Stimulated activated CD8-positive, alpha-beta memory T cell treated with anti-CD3 and anti-CD28 coated beads, Interleukin-2, amount 100 ng/mL, for 48 hours (primary cell): Measurements from ENCODE around the gene HDAC4.

ENCODE experiments used
- DNase-seq, 2 donors: peaks; one replicate each; pipeline ENCODE4 v3.0.0-alpha.2; 2020; ENCODE audit warnings: low read depth in 2 of 2

The HDAC4 gene

GRCh38 chr2:239429473-239430350 lies 28.9 kb upstream of the HDAC4 start:
- no peak for DNase-seq

- no peak for DNase-seq
These were observed 24.8 kb upstream of the HDAC4 start for GRCh38 chr2:239425631-239426030.

DNA sequence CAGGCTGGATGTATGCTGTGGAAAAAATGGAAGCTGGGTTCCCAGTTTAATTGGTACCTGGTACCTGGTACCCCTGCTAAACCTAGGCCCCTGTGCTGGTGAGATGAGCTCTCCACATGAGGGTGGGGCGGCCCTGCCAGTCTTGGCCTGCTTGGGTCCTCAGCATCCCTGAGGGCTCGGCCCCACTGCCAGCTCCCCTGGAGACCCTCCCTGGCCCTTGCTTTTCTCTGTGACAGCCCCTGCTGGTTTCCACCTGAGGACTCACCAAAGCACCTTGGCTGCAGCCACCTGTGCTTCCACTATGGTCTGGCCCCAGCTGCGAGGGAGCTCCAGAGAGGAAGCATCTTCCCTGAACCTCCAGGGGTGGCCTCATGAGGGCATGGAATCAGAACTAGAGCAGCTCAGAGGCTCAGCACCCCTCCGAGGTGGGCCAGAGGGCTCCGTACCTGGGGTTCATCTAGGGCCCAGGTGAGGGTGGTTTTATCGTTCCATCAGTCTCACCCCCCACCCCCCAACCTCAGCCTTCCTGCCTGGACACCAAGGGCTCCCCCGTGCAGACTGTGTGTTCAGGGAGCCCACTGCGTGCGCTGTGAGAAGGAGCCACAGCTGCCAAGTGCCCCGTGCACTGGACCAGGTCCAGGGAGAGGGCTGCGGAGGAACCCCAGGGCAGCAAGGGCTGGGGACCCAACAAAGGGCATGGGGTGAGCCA lies 23.7 kb upstream of the HDAC4 start:
- DNase-seq: no peak

DNA sequence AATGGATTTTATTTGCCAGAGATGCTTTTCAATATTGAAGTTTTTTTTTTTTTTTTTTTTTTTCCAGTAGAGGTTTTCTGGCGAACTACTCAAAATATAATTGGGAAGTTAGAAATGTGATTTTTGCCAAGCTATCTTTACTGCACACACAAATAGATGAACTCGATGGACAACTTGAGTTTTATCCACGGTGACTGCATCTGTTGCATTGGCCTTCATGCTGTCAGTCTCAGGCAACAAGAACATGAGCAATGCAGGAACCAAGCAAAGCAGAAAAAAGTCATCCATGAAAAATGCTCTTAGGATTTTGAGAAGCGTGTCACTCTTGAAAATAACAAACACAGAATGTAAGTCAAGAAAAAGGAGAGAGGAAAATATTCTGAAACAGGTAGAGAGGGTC lies 22.7 kb upstream of the HDAC4 start:
- no peak for DNase-seq

DNA sequence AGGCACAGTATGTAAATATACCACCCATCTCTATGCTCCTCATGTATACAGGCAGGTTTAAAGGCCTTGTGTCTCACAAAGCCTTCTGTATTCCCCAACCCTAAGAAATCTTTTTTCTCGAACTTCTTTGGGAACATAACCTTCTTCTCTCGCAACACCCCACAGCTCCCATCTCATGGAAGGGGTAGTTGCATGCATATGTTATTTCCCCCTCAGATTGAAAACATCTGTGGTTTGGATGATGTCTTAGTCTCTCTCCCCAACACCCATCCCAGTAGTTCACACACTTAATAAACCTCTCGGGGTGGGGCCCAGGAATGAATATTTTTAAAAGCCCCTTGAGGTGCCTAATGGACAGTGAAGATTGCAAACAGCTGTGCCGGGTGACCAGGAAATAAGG lies 21.0 kb upstream of the HDAC4 start:
- DNase-seq: no peak

DNA sequence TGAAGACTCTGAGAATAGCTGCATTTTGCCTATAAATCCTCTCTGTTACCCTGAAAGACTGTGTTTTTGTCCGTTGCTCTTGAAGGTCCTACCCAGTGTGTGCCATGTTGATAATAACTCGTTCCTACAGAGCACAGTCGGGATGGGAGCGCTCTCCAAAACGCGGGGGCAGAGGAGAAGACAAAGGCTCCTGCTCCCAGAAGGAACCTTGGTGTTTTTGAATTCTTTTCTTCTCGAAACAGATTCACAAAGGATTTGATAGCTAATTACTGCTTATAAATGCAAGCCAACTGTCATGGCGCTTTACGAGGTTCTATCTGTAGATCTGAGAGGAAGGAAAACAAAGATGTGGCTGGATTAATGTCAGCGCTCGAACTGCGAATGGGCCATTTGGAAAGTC lies 19.3 kb upstream of the HDAC4 start:
- DNase-seq: no peak

- DNase-seq: no peak
These were observed 18.1 kb upstream of the HDAC4 start for GRCh38 chr2:239418918-239419317.

- DNase-seq: no peak
These were observed 12.2 kb upstream of the HDAC4 start for GRCh38 chr2:239412905-239413603.

- no peak for DNase-seq
These were observed 10.9 kb upstream of the HDAC4 start for GRCh38 chr2:239411549-239412319.

GRCh38 chr2:239411117-239411516 lies 10.3 kb upstream of the HDAC4 start:
- no peak for DNase-seq

DNA sequence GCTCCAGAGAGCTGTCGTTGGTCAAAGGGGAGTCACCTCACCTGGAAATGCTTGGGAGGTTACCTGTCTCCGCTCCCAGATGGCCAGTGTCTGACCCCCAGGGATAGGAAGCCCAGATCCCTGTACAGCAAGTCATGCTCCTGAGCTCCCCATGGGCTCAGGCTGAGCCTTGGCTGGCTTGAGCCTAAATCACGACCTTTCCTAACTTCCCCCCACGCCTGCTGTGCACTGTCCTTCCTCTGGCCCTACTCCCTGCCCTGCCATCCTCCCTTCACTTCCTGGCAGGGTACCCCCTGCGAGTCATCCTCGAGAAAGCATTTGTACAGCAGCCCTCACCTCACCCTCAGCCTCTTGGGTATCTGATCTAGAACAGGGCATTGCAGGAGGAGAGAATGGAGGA lies 9.2 kb upstream of the HDAC4 start:
- no peak for DNase-seq

GRCh38 chr2:239407112-239407511 lies 6.3 kb upstream of the HDAC4 start:
- no peak for DNase-seq

GRCh38 chr2:239406316-239406995 lies 5.6 kb upstream of the HDAC4 start:
- DNase-seq: no peak

- DNase-seq: no peak
These were observed 4.3 kb upstream of the HDAC4 start for GRCh38 chr2:239405071-239405470.

DNA sequence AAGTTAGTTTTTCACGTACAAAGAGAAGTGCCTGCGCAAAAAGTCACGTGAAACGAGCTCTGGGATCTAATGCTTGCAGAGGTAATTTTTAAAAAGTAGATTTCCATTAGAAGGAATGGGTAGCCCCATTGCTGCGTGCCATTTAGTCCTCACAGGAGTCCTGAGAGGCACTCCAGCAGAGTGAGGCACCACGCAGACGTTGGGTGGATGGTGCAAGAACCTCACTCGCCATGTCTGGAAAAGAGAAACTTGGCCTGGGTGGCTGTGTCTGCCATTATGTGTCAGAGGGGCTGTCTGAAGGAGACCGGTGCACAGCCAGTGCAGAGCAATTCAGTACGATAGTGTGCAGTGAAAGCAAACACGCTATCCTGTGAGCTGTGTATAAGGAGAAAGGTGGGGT lies 1.8 kb upstream of the HDAC4 start:
- DNase-seq: no peak

- peak; percentile 37 to 41 for DNase-seq
These were observed 1.0 kb upstream of the HDAC4 start for GRCh38 chr2:239401881-239402233.

DNA sequence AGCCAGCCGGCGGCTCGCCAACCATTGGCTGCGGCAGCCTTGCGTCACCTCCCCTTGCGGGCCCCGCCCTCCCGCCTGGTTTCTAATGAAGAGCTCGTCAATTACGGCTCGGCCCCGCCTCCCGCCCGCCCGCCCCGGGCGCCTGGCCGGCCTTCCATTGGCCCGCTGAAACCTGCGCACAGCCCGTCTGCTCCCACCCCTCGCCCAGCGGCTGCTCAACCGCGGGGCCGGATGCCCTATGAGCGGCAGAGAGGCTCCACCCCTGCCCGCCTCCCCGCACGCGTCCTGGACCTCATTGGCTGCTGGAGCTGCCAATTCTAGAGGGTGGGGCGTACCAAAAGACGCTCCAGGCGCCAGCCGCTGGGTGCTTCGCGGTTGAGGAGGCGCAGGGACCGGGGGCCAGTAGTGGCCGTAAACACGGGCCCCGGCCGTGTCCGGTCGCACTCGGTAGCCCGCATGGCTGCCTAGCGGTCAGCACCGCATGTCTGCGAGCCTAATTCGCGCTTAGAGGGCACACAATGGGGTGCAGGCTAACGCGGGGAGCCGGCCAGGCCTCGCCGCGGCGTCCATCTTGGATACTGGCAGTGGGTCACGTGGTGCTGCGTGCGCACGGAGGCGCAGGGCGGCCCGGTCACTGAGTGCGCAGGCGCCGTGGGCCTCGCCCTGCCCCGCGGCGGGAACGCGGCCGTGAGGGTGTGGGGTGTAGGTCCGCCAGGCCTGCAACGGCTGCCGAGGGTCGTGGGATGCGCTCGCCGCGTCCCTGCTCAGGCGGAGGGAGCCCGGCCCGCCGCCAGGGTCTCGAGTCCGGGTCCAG lies 454 bp upstream of the HDAC4 start:
- DNase-seq: peak; percentile 98

- no peak for DNase-seq
These were observed 762 bp downstream of the HDAC4 start for GRCh38 chr2:239399921-239400595.

DNA sequence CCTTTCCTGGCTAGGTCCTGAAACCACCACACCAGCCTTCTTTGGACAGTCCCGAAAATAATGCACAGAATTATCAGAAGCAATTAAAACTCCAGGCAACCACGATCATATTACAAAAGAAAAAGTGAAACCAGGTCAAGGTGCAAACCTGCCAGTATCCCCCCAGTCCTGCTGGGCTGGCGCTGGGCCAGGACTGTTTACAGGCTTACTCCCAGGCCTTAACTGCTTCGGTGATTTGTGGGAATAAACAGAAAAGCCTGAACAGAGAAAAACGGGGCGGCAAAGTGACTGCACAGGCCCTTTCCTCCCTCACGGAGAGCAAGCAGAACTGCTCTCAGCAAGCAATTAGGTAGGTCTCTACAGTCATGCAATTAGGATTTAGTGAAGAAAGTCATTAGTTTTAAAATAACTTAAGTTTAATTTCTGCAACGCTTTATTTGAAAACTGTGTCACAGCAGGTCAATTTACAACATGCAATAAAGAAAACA lies 1.3 kb downstream of the HDAC4 start:
- DNase-seq: no peak

- DNase-seq: no peak
These were observed 2.3 kb downstream of the HDAC4 start for GRCh38 chr2:239398521-239398921.
